Stimulated activated CD4-positive, alpha-beta T cell treated with anti-CD3 and anti-CD28 coated beads, TNF-alpha, amount 100 ng/mL, for 1 hour (primary cell): ENCODE results near the gene RNFT2.
"Not testable (repeated sequence)": the region's sequence is repeated elsewhere in the genome, so short reads cannot be mapped to it uniquely, and the experiment has no call there.

ENCODE experiments used
- DNase-seq, 3 donors: peaks; one replicate each; pipeline ENCODE4 v3.0.0-alpha.2; 2020; ENCODE audit warnings: low read depth in 3 of 3, low spot score in 1 of 3

RNFT2 gene

DNA sequence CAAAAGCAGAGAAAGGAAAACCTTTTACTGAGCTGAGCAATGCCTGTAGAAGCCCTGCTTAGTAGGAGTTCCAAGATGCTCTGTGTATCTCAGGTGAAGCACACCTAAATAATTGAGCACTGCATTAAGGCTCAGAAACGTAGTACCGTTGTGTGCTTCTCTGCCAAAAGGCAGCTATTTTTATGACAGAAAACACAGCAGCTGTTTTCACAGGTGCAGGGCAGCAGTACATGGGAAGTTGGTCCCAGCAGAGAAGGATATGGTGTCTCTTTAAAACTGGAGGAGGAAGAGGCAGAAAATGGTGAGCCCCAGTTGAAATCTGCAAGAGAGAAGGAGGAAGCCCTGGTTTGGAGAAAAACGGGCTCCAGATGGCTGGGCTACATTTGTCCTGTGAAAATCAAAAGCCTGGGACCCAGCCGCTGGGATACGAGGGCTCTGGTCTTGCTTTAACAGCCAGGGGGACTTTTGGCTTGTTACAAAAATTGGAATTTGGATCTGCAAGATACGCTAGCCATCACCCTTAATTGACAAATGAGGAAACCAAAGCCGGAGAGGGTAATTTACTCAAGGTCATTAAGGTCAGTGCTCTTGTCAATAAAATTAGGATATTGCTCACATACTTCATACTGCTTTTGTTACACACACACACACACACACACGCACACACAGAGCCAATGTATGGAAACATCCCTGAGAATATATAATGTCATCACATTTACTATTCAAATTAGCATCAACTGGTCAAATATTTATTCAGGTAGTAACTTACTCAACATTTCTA lies 27.6 kb upstream of the RNFT2 start:
- DNase-seq: no peak

DNA sequence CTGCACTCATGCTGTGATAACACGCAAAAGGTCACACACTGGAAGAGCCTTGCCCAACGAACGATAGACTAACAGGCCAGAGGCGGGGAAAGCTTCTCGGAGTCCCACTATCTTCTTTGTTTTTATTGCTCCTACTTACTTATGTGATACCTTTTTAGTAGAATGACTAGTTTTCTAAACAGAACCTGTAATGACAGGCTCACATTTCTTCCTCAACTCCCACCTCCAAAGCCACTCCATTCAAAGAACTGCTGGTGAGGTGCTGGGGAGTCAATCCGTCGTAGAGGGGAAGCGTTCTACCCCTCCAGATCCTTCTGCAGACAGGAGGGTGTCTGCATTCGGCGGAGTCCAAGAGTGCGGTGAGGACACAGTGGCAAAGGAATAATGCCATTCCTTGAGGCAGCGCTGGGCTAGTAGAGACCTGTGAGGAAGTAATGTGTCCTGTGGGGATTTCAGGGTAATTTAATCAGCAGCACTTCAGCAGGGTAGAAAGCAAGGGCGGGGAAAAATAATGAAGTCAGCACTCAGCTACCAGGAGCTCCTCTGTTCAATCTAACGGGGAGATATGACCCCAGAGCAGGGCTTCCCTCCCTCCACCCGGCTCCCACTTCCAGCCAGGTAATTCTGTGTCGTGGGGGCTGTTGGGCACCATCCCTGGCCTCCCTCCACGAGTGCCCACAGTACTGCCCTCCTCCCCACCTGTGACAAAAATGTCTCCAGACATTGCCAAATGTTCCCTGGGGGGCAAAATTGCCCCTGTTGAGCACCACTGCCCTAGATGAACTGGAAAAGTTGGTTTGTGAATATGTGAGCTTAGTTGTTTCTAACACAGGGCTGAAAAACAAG lies 25.4 kb upstream of the RNFT2 start:
- DNase-seq: no peak

DNA sequence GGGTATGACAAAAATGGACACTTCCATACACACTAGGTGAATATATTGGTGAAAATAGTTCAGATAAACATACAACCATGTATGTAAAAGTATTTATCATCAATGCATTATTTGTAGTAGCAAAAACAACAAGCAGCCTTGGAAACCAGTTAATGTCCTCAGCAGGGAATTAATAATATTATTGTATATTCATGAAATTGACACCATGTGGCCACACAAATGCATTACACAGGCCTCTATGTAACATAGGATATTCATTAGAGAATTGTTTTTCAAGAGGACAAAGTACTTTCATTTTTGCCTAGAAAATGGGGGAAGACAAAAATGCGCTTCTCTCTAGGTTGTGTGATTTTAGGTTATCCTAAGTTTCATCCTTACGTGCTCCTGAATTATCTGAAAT lies 24.6 kb upstream of the RNFT2 start:
- no peak for DNase-seq

DNA sequence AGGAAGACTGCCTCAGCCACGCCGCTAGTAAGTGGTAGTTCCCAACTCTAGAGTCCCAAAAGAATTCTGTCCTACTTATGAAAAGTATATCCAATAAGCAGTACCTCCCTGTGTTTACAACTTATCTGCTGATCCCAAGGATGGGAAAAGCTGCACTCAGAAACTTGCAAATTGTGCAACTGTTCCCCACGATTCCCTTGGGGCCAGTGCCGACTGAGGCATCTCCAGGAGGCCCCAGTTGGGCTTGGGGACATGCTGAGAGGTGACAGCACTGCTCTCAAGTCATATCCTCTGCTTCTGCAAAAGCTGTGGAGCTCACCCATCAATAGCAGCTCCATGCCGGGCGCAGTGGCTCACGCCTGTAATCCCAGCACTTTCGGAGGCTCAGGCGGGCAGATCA lies 23.9 kb upstream of the RNFT2 start:
- no peak for DNase-seq

DNA sequence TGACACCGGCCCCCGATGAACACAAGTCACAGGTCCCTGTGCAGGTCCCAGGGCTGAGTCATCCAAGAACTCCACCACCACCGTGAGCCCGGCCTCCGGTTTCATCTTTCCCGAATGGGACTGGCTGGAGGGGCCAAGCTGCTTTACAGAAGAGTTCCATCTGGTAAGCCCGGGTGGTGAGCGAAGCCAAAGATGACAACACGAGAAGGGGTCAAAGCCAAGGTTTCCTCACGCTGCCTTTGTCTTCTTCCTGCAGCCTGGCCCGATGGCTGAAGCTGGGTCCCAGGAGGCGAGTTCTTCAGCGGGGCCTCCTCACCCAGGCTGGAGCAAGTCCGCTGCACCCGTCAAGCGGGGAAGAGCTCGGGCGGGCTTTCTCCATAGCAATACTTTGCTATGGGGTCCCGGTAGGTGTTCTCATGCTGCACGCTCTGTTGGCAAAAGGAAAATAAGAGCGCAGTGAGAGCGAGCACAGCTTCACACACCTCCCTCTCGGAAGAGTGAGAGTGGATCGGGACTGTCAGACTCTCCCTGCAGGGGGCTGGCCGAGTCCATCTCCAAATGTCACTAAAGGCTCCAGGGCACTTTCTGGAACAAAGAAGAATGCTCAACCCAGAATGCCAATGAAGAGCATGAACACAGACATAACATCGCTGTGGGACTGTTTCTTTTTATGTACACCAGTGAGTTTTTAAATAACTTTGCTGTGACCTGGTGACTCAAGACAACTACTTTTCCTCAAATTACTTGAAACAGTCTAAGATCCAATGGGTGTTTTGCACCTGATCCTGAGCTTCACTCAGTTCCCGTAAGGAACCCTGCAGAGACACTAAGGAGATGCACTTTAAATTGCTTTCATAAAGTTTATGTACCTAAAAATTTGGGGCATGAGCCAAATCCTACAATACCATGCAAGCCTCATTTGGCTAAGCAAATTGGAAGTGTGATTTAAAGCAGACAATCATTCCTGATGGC lies 20.4 kb upstream of the RNFT2 start:
- no peak for DNase-seq

DNA sequence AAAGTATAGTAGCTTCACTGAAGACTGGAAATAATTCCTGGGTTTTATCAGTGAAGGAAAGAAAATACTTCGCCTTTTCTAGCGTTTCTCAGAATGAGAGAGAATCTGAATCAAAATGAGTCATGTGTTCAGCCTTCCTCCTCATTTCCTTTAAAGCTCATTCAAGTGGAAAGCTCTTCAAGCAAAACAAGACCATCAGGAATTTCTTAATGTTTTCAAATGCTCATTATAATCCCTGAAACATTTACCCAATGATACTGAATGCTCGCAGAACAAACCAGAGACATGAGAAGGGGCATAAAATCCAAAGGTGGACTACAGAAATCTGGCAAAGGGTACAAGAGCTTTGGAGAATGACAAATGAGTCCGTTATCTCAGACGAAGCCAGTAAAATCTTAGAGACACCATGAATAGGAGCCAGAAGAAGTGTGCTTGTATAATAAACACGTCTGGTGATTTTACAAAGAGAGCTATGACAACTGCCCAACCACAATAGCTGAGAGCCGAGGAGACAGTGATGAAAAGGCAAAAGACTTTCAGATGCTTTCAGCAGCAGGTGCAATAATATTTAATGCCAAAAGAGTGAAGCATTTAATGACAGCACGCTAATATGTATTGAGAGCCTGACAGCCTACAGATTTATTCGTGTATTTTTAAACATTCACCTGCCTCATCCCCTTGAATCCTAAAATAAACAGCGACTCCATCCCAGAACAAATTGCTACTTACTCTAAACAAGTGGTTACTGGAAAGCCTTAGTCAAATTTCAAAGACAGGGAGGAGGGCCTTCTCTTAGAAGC lies 19.3 kb upstream of the RNFT2 start:
- no peak for DNase-seq

DNA sequence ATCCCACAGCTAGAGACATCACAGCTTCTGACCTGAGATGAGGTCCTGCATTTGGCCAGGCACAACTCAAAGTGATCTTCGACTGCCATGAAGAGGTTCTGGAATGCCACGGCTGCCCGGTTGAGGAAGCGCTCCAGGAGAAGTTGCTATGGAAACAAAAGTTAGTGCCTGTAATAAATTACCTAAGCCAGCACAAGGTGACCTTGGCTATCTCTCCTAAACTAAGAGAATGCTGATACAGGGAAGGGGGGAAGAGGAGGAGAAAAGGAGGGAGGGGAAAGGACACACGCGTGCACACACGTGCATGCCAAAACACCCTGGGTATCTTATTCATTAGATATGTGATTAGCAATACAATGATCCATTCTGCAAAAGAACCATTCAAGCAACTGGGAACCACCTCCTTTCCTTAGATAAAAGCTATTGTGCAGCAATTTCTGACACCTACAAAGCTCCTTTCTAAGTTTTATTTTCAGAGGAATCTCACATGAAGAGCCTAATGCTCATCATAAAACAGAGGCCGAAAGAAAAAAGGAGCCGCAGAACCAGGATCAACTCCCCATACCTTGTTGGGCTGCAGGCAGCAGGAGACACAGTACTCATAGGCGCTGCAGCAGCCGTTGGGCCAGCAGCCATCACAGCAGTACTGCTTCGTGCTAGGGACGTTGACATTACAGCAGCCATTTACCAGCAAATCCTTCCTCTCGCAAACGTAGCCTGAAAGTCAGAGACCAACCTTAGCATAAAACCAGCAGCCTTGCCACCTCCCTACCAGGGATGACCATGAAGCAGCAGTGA lies 18.2 kb upstream of the RNFT2 start:
- no peak for DNase-seq

DNA sequence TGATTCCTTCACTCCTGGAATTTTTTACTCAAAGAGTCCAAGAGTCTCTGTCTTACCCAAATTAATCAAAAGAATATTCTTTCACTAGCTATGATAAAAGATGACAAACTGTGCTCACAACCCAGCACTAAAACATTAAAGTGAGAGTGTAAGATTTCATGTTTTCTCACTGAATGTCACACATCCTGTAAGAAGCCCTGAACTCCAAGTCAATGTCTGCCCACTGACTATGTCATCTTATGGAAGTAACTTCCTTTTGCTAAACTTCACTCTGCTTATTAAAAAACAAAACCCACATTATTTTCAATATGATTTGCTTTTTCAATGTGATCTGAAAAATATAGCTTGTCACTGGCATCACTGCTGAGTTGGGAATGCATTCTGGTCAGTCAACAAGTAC lies 15.9 kb upstream of the RNFT2 start:
- DNase-seq: no peak

DNA sequence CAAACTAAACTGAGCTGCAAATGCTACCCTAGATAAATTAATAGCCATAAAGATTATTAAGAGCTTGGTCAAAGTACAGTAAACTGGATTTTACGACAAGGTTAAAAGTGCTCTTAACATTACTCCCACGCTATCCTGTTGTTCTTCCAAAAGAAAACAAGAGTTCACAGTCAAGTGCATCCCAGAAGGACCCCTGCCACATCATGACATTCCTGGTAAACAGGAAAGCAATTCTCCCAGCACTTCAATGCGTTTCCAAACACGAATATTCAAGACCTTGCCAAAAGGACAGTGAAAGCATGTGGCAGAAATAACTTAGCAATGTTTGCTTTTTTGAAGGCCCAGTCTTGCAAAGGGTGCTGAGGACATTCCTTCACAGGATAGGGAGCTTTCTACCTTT lies 11.4 kb upstream of the RNFT2 start:
- no peak for DNase-seq

DNA sequence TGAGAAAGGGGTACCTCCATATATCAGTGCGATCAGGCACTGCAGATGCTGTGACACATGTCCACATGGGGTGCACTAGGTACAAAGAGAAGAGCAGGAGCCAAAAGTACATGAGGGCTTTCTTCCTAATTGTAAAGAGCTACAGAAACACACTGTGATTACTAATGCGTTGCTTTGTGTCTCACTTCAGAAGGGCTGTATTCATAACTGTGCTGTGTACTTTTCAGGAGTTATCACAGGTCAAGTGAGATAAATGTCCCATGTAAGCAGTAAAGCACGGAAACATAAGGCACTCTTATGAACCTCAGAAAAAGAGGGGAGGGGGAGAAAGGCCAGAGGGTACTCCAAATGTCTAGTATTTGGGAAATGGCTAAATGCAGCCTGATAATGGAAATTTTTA lies 10.9 kb upstream of the RNFT2 start:
- no peak for DNase-seq

DNA sequence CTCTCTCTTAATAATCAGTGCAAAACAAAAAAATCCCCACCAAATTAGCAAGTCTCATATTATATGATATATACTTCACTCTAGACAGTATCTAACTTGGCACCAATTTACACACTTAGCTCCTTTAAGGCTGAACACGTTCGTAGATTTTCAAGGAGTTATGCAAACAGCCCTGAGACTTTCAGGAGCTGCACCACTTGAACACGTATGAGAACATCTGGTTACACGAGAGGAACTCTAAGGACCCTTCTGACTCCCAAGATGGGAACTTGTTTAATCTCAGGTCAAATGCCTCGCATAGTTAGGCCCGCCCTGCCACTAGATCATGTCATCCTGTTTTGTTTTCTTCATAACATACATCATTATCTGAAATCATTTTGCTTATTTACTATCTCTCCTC lies 10.2 kb upstream of the RNFT2 start:
- no peak for DNase-seq

DNA sequence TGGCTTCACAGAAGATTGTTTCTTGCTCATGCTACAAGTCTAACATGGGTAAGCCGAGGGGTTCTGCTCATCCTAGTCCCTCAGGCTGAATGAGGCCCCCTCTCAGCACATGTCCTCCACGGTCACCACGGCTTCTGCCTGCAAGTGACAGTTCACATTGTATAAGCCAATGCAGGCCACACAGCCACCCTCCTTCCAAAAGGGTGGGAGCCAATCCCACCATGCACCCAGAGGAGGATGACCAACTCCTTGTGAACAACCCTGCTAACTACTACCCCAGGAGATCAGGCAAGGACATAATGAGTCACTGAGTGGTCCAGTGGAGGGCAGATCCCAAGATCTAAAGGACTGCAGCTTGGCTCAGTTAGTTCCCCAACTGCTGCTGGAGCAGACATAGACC lies 6.3 kb upstream of the RNFT2 start:
- DNase-seq: no peak

DNA sequence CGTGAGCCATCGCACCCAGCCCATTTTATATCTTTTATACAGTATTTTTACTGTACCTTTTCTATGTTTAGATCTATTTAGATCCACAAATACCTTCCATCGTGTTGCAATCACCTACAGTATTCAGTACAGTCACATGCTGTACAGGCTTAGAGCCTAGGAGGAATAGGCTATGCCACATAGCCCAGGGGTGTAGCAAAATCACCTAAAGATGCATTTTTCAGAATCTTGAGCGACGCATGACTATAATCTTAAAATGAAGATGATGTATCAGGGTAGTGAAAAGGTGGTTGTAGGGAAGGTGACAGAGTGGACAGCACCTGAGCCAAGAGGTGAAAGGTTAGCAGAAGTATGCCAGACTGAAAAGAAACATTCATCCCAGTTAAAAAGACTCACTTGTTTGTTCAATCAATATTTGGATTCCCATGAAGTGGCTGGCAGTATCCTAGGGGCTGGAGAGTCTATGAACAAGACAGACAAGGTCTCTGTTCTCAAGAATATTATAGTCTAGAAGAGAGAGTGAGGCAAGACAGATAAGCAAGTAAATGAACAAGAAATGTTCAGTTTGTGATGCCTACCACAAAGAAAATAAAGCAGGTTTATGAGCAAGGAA lies 3.9 kb upstream of the RNFT2 start:
- DNase-seq: no peak

DNA sequence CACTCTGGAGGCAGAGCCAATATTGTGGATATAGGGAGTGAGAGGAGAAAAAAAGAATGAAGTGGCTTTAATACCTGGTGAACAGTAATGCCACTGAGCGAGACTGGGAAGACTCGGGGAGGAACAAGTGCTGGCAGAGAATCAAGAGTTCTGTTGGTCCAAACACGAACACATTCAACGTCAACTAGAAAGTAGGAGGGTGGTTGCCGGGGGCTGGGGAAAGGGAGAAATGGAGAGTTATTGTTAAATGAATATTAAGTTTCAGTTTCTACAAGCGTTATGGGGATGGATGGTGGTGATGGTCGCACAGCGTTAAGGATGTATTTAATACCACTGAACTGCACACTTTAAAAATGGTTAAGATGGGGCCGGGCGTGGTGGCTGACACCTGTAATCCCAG lies 3.0 kb upstream of the RNFT2 start:
- no peak for DNase-seq

DNA sequence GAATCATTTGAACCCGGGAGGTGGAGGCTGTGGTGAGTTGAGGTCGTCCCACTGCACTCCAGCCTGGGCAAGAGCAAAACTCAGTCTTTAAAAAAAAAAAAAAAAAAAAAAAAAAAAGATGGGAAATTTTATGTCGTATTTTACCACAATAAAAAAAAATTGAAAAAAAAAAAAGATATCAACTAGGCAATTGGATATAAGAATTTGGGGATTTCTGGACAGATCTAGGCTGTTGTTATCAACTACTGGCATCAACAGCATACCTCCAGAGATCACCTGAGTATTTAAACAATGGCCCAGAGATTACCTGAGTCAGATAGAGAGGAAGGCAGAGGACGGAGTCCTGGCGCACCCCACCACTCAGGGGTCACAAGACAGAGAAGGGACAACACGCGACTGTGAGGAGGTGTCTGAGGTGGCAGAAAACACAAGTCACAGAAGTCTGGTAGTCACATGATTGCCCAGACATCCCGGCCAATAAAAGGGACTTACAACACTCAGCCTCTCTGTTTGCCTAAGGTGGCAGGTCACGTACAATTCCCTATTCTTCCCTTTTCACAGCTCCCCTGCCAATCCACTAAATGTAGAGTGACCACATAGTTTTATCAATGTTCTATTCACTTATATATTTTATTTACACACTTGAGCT lies 2.0 kb upstream of the RNFT2 start:
- no peak for DNase-seq

DNA sequence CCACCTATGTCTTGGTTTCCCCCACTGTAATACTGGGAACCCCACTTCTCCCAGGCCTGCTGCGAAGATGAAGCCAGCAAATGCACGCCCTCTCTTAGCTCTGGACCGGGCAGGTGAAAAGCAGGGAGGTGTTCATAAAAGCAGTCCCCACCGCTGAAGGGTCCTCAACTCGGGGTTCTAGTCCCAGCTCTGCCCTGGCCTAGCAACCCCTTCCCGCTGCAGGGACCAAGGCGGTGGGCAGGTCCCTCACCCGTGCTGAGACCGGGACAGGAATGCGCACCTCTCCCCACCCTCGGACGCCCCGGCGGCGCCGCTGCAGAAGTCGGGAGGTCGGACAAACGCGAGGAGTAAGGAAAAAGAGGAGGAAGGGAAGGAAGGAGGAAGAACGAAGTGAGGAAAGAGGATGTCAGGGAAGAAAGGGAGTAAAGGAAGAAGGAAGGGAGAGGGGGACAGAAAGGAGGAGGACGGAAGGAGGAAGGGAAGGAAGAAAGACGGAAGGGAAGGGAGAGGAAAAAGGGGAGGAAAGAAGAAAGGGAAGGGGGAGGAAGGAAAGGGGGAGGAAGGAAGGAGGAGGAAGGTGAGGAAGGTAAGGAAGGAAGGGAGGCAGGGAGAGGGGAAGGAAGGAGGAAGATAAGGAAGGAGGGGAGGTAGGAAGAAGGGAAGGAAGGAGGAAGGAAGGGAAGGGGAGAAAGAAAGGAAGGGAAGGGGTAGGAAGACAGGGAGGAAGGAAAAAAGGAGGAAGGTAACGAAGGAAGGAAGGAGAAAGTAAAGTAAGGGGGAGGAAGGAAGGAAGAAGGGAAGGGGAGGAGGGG lies 947 bp upstream of the RNFT2 start:
- no peak for DNase-seq

DNA sequence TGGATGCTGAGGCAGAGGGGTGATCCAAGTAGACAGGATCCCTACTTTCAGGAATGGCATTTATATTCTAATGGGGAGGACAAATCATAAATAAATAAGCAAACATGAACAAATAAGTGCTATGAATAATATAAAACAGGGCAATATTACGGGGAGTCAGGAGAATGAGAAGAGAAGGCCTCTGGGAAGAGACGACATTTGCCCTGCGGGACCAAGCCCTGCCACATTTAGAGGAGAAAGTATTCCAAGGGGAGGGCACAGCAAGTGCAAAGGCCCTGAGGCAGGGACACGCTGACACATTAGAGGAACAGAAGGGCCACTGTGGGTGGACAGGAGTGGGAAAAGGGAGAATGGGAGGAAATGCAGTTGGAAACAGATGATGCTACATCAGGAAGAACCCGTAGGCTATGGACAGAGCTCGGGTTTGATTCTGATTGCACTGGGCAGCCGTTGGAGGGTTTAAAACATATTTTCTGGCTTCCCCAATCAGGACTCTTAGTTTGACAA lies 1.3 kb downstream of the RNFT2 start:
- no peak for DNase-seq

DNA sequence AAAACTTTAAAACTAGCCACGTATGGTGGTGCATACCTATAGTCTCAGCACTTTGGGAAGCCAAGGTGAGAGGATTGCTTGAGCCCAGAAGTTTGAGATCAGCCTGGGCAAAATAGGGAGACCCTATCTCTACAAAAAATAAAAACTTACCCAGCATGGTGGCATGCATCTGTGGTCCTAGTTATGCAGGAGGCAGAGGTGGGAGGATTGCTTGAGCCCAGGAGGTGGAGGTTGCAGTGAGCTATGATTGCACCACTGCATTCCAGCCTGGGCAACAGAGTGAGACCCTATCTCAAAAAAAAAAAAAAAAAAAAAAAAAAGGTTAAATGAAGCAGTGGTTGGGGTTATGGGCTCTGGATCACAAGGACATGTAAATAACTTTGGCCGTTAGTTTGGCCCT lies 4.7 kb downstream of the RNFT2 start:
- DNase-seq: not testable (repeated sequence)
